Occipital lobe (tissue), 2 donors: ENCODE measurements around the gene ERCC3. TPM values are rescaled to one million over a fixed set of nuclear protein-coding genes. Genes with fewer than 3 reads are reported as not detected.
A peak's percentile ranks its signal among the peaks of the same experiment; 100 is the strongest.
"Not testable (repeated sequence)": the region's sequence is repeated elsewhere in the genome, so short reads cannot be mapped to it uniquely, and the experiment has no call there.

Source experiments
- DNase-seq: peaks from one replicate; lab custom pipeline; 2025; lab: John Stamatoyannopoulos, UW
- total RNA-seq: library from RNA; depleted of rRNA; stranded (reverse); fragments of >200 nt; gene quantifications from one replicate; pipeline ENCODE4 v1.2.3, GENCODE V29; 2014

The ERCC3 gene
- total RNA-seq, 1 donor from 2014 or later, result 43.0 TPM

DNA sequence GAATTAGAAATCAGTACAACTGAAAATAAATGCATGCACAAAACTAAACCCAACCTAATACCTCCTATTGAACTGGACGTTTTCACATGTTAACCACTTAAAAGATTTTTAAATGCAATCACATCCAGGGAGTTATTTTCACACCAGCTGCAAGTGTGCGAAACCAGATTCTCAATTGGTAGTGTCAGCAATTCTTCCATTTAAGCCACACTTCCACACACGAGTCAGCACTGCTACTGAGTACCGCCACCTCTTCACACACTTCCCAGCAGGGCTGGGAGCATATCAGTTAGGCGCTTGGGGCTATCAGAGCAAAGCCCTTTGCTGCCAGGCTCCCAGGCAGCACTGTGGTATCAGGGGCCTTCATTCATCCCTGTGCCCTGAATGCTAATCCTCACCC lies 14.2 kb downstream of the ERCC3 start:
- no peak for DNase-seq

DNA sequence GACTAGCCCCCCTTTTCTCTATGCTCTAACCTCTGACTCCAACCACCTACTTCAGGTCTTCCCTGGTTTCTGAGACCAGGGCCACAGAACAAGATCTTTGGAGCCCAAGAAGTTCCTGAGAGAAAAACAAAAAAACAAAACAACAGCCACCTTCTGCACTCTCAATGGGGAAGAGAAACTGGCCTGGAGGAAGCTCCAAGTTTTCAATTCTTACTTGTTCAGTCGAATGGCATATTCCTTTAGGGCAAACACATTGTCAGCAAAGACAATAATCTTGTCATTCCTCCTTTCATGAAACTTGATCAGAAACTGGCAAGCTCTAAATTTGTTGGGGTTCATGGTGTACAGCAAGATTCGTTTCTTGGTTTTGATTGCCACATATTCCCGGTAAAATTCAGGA lies 15.0 kb downstream of the ERCC3 start:
- no peak for DNase-seq

DNA sequence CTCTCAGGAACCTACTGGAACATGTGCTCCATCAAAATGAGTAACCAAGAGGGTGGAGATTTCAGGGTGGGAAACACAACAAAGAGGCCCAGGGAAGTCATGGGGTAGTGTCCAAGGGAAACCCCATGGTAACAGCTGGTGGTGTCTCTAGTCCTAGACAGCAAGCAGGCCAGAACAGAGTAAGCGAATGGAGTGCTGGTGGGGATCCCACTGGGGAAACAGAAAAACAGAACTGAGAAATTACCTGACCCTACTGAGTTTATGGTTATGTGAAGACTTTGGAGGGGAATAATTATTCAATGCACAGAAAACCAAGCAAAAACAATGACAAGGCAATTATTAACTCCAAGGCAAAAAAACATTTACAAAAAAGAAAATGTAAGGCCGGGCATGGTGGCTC lies 16.9 kb downstream of the ERCC3 start:
- DNase-seq, result no peak

DNA sequence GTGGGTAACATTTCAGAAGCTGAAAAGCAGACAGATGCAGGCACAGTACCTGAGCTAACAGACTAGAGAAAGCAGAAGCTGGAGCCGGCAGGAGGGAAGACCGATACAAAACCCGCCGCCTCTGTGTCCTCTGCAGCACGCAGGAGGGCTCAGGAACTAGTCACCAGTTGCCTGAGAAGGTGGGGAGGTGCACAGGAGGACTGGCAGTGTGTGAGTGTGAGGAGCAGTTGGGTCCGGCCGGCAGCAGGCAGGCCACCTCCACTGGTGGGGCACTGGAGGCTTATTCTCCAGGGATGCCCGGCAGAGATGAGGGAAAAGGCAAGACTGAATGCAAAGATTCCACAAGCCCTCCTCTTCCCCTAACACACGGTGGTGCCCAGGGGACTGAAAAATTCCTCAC lies 18.2 kb downstream of the ERCC3 start:
- peak; percentile 10 for DNase-seq

- peak; percentile 22 for DNase-seq
Measured at GRCh38 chr2:127275356-127275755, 18.6 kb downstream of the ERCC3 start.

DNA sequence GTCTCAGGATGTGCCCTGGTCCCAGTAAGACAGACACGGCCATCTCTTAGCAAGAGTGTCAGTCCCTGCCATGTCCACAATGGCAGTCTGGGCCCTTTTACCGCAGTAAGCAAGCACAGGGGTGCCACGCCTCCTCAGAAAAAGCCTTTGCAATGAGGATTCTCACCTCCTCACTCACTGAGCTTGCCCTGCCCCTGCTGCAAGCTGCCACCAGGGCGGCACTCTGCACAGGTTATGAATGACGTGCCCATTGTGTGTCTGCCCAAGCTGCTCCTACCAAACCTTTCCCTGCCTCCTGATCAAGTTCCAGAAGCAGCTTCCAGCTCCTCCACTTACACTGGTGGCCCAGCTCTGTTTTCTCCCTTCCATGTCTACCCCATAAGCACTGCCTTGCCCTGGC lies 23.3 kb downstream of the ERCC3 start:
- no peak for DNase-seq

DNA sequence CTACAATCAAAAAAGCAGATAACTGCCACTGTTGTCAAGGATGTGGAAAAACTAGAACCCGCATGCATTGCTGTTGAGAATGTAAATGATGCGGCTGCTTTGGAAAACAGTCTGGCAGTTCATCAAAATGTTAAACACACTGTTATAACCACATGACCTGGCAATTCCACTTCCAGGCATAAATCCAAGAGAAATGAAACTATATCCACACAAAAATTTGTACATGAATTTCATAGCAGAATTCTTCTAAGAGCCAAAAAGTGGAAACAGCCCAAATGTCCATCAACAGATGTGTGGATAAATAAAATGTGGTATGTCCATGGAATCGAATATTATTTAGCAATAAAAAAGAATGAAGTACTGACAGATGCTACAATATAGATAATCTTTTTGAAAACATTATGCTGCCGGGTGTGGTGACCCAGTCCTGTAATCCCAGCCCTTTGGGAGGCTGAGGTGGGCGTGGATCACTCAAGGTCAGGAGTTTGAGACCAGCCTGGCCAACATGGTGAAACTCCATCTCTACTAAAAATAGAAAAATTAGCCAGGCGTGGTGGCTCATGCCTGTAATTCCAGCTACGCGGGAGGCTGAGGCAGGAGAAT lies 32.0 kb downstream of the ERCC3 start:
- no peak for DNase-seq

DNA sequence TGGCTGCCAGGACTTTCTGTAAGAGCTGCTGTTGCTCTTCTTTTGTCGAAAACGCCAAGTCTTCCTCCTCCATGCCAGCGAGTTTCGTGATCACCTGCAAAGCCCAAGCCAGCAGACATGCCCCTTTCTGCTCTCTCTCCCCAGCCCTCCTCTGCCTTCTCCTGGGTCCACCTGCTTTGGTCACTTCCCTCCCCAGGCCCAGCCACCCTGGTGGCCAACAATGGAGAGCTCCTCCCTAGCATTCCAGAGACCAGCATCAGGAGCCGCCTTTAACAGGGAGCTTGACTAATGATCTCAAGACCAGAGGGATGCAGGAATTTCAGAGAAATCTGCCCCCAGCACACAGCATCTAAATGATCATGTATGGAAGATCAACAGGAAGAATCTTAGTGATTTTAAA lies 34.6 kb downstream of the ERCC3 start:
- DNase-seq, result no peak

DNA sequence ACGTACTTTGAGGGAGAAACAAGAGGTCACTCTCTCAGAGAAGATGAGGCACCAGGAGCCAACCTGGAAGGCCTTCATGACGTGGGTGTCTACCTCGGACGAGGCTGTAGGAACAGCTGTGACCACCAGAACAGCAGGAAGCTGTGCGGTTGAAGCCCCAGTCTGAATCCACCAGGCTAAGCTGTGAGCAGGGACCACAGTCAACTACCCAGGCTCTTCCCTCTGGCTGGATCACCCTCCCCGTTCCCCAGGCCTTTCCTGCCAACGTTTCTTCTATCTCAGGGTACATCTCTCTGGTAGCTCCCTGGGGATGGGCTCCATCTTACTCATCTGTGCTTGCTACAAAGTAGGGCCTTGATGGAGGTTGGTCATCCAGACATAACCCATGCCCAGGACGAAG lies 37.1 kb downstream of the ERCC3 start:
- no peak for DNase-seq

DNA sequence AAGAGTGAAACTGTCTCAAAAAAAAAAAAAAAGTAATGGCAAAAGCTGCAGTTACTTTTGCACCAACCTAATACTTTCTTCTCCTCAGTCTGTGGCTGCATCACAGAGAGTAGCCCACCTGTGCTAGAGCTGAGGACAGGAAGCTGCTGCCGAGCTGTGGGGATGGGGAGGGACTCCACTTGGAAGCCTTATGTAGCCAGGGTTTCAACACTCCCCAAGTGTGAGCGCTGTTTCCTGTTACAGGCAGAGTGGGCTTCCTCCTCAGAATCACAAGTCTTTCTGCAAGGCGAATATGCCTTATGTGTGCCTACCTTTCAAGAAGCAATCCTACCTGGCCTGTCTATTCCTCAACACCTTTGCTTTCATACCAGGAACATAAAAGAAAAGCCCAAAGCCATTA lies 37.6 kb downstream of the ERCC3 start:
- no peak for DNase-seq

DNA sequence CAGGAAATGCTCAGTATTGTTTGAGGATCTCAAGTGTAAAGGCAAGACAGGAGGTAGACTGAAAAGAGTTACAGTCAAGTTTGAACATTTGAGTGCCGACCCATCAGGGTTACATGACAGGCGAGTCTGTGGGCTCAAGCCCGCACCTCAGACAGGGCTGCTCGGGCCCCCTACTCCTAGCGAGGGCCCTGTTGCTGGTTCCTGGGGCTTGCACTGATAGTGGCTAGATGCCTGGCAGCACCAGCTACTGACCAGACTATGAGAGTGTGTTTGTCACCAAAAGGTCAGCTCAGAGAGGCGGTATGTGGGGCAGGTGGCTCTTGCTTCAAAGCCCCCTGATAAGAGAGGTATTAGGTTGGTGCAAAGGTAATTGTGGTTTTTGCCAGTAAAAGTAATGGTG lies 38.2 kb downstream of the ERCC3 start:
- no peak for DNase-seq

DNA sequence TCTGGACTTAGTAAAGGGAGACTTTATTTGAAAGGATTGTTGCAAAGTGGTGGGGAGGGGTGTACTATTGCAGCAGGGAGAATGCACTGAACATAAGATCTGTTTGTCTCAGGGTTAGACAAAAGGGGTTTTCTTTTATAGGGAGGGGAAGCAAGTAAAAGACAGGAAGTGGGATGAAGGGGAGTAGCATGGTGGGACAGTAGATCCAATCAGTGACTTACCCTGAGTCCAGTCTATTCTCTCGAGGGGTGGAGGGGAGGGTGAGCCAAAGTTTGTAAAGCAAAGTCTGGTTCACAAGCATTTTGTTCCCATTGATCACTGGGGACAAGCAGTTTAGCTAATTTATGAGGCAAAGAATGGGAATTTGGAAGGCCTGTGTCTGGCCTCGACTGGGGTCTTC lies 38.8 kb downstream of the ERCC3 start:
- DNase-seq, result no peak

GRCh38 chr2:127254386-127254981 lies 39.5 kb downstream of the ERCC3 start:
- DNase-seq, result no peak

DNA sequence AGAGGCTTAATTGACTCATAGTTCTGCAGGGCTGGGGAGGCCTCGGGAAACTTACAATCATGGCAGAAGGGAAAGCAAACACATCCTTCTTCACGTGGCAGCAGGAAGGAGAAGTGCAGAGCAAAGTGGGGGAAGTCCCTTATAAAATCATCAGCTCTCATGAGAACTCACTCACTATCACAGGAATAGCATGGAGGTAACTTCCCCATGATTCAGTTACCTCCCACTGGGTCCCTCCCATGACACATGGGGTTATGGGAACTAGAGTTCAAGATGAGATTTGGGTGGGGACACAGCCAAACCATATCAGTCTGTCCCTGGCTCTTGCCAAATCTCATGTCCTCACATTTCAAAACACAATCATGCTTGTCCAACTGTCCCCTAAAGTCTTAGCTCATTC lies 52.8 kb downstream of the ERCC3 start:
- DNase-seq, result not testable (repeated sequence)

DNA sequence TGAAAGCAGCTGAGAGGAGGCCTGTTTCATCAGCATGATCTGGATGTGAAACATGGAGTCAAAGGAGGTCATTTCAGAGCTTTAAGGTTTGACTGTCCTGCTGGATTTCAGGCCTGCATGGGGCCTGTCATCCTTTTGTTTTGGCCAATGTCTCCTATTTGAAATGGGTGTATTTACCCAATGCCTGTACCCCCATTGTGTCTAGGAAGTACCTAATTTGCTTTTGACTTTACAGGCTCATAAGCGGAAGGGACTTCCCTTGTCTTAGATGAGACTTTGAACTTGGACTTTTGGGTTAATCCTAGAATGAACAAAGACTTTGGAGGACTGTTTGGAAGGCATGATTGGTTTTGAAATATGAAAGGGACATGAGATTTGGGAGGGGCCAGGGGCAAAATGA lies 54.5 kb downstream of the ERCC3 start:
- no peak for DNase-seq

DNA sequence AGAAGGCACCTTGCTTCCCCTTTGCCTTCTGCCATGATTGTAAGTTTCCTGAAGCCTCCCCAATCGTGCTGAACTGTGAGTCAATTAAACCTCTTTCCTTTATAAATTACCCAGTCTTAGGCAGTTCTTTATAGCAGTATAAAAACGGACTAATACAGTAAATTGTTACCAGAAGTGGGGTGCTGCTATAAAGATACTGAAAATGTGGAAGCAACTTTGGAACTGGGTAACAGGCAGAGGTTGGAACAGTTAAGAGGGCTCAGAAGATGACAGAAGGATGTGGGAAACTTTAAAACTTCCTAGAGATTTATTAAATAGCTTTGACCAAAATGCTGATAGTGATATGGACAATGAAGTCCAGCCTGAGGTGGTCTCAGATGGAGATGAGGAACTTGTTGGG lies 56.2 kb downstream of the ERCC3 start:
- not testable (repeated sequence) for DNase-seq

GRCh38 chr2:127235082-127235702 lies 58.8 kb downstream of the ERCC3 start:
- no peak for DNase-seq

- no peak for DNase-seq
Measured at GRCh38 chr2:127233710-127234109, 60.2 kb downstream of the ERCC3 start.

- no peak for DNase-seq
Measured at GRCh38 chr2:127231130-127231865, 62.6 kb downstream of the ERCC3 start.

DNA sequence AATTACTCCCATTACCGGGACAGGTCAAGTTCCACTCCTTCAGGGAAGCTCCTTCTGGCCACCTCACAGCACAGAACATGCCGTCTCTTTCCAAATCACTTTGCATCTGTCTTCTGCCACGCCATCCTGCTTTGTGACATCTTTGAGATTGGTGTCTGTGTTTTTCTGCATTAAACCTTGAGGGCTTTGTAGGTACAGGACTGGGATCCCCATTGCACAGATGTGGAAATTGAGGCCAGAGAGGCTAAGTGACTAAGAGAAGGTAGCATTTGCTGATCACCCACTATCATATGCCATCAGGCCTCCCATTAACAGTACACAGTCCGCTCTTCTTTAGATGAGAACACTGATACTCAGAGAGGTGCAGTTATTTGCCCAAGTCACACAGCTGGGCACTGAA lies 64.4 kb downstream of the ERCC3 start:
- no peak for DNase-seq

- no peak for DNase-seq
Measured at GRCh38 chr2:127228102-127228501, 65.8 kb downstream of the ERCC3 start.

DNA sequence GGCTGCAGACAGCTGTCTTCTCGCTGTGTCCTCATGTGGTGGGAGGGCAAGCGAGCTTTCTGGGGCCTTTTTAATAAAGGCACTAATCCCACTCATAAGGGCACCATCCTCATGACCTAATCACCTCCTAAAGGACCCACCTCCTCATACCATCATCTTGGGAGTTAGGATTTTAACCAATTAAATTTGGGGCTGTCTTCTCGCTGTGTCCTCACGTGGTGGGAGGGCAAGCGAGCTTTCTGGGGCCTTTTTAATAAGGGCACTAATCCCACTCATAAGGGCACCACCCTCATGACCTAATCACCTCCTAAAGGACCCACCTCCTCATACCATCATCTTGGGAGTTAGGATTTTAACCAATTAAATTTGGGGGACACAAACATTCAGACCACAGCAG lies 66.7 kb downstream of the ERCC3 start:
- not testable (repeated sequence) for DNase-seq
